Esophagus muscularis mucosa (tissue), 4 donors: ENCODE results near the gene SEMA4B. TPM values are rescaled to one million over a fixed set of nuclear protein-coding genes. Genes with fewer than 3 reads are reported as not detected.
A peak's percentile ranks its signal among the peaks of the same experiment; 100 is the strongest.

Experiments
- DNase-seq: peaks from one replicate; pipeline ENCODE4 v3.0.0-alpha.2; 2017; ENCODE audit errors: extremely low spot score
- H3K27ac ChIP-seq, 4 donors: fragments of 200-600 bp; sonication (generic); replicated peaks in 1 of 4; 1 replicate in 3 of 4; 2 replicates in 1 of 4; pipeline ENCODE4 v1.5.1; 2016 to 2019; ENCODE audit warnings: mild to moderate bottlenecking in 1 of 4
- H3K27me3 ChIP-seq, 4 donors: fragments of 200-600 bp; sonication (generic); one replicate each; pipeline versions ENCODE4 v1.5.1 to v1.6.0; 2016 to 2019
- H3K36me3 ChIP-seq, 4 donors: fragments of 200-600 bp; sonication (generic); one replicate each; pipeline ENCODE4 v1.5.1; 2016 to 2019
- H3K4me1 ChIP-seq, 4 donors: fragments of 200-600 bp; sonication (generic); one replicate each; pipeline ENCODE4 v1.5.1; 2016 to 2019
- H3K4me3 ChIP-seq, 4 donors: fragments of 200-600 bp; sonication (generic); 1 replicate in 2 of 4; 2 replicates in 2 of 4; pipeline ENCODE4 v1.5.1; 2016 to 2019; ENCODE audit warnings: mild to moderate bottlenecking in 4 of 4, moderate library complexity in 1 of 4
- H3K9me3 ChIP-seq, 4 donors: fragments of 200-600 bp; sonication (generic); 1 replicate in 3 of 4; 2 replicates in 1 of 4; pipeline ENCODE4 v1.5.1; 2016 to 2019
- CTCF ChIP-seq, 3 experiments: fragments of 200-600 bp in 2 of 3; fragments of 450-650 bp in 1 of 3; sonication (generic) in 2 of 3; IDR thresholded peaks; one replicate each; pipeline ENCODE4 v1.5.1; 2017 to 2019; ENCODE audit warnings: antibody characterized with exemption in 3 of 3, mild to moderate bottlenecking in 2 of 3, moderate library complexity in 1 of 3
- EP300 ChIP-seq: sonication (generic); formaldehyde crosslinking; IDR thresholded peaks from one replicate; pipeline ENCODE4 v1.6.1; 2017; ENCODE audit warnings: antibody characterized with exemption
- POLR2A ChIP-seq: fragments of 450-650 bp; IDR thresholded peaks from one replicate; pipeline ENCODE4 v1.6.1; 2017; ENCODE audit warnings: antibody characterized with exemption, moderate library complexity, mild to moderate bottlenecking, low read depth
- POLR2AphosphoS5 ChIP-seq, 2 donors: sonication (generic); formaldehyde crosslinking; IDR thresholded peaks; one replicate each; pipeline ENCODE4 v1.6.1; 2017; ENCODE audit warnings: antibody characterized with exemption in 2 of 2
- WGBS: methylation state at CpG from one replicate; pipeline ENCODE4 v1.1.5; 2018; 5-methylcytosine and 5-hydroxymethylcytosine counted together
- intact Hi-C: fragments of 100-400 bp; cut with DNase I; formaldehyde crosslinking; loops from one replicate; pipeline ENCODE4 v1.15.1; 2023
- total RNA-seq, 4 donors: library from RNA; depleted of rRNA; stranded (reverse); fragments of >200 nt; gene quantifications; one replicate each; pipeline versions ENCODE4 v1.1.0 to v1.2.1, GENCODE V29; 2016

Gene SEMA4B
- total RNA-seq, 4 donors from 2014 or later, result 30.7 to 68.3 (median 43.4) TPM

DNA sequence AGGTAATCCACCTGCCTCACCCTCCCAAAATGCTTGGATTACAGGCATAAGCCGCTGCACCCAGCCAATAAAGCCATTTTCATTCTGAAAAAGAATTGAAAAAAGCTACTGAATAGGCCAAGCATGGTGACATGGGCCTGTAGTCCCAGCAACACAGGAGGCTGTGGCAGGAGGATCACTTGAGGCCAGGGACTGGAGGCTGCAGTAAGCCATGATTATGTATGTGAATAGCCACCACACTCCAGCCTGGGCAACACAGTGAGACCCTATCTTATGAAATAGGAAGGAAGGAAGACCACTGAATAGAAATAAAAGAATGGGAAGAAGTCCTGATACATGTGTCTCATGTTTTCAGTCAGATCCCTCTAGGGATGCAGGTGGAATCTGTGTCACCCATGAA is 36.0 kb upstream of the SEMA4B start:
- peak overlapping the region; percentile 39 to 80 (median 60) for H3K27ac ChIP-seq
- H3K9me3 ChIP-seq, result no peaks in the 10 kb centered on the region
- 100% methylated on average over 1 of the region's 1 CpG for WGBS
- H3K27me3 ChIP-seq, result no peaks in the 10 kb centered on the region
- no peak for DNase-seq
- no peak overlapping the region for H3K4me3 ChIP-seq
- intact Hi-C loops, result no loop called here
- peaks cover 3 to 28% (median 27%) of the 10 kb centered on the region in 4 donors for H3K4me1 ChIP-seq
- H3K36me3 ChIP-seq, result no peaks in the 10 kb centered on the region
- TF ChIP-seq POLR2A (no peak), POLR2AphosphoS5 (IDR thresholded peaks at IDR 0.05) (no peak), CTCF (IDR thresholded peaks at IDR 0.05) (no peak), EP300 (no peak)

- intact Hi-C loops, result no loop called here
- Histone ChIP-seq H3K27ac (peak overlapping the region; percentile 39 to 80 (median 60)), H3K4me3 (no peak overlapping the region), H3K27me3 (no peaks in the 10 kb centered on the region), H3K4me1 (peaks cover 3 to 23% (median 20%) of the 10 kb centered on the region in 4 donors), H3K9me3 (no peaks in the 10 kb centered on the region), H3K36me3 (no peaks in the 10 kb centered on the region)
- no peak for DNase-seq
- peak; percentile 51 for TF ChIP-seq EP300
- TF ChIP-seq POLR2AphosphoS5 (IDR thresholded peaks at IDR 0.05), result peak; percentile 16 to 44
- no peak for TF ChIP-seq POLR2A
- no peak for TF ChIP-seq CTCF (IDR thresholded peaks at IDR 0.05)
- WGBS, result 41% methylated on average over 13 of the region's 14 CpGs
Measured at GRCh38 chr15:90165659-90166489, 35.3 kb upstream of the SEMA4B start.

GRCh38 chr15:90167121-90167520 is 34.0 kb upstream of the SEMA4B start:
- intact Hi-C loops, result no loop called here
- TF ChIP-seq EP300, result no peak
- H3K4me1 ChIP-seq, result peaks cover 3 to 16% (median 14%) of the 10 kb centered on the region in 4 donors
- no peaks in the 10 kb centered on the region for H3K9me3 ChIP-seq
- no peak overlapping the region for H3K27ac ChIP-seq
- no peaks in the 10 kb centered on the region for H3K36me3 ChIP-seq
- no peak for DNase-seq
- no peaks in the 10 kb centered on the region for H3K27me3 ChIP-seq
- WGBS, result 87% methylated on average over 4 of the region's 4 CpGs
- no peak overlapping the region for H3K4me3 ChIP-seq

DNA sequence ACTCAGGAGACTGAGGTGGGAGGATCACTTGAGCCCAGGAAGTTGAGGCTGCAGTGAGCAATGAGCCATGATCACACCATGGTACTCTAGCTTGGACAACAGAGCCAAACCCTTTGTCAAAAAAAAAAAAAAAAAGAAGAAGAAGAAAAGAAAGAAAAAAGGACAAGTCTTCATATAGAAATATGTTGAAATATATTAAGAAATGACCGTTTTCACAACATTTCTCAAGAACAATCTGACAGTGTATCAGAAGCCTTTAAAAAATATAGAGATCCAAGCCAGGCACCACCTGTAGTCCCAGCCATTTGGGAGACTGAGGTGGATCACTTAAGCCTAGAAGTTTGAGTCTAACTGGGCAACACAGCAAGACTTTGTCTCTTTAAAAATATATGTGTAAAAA is 29.5 kb upstream of the SEMA4B start:
- Histone ChIP-seq H3K4me1 (peaks cover 22 to 37% (median 33%) of the 10 kb centered on the region in 4 donors), H3K36me3 (no peaks in the 10 kb centered on the region), H3K4me3 (no peak overlapping the region), H3K27ac (peak overlapping the region in 2 of 4 donors; percentile 31 to 86), H3K9me3 (no peaks in the 10 kb centered on the region), H3K27me3 (no peaks in the 10 kb centered on the region)
- 62% methylated on average over 1 of the region's 1 CpG for WGBS
- intact Hi-C loops, result no loop called here
- DNase-seq, result no peak
- no peak for TF ChIP-seq POLR2A
- no peak for TF ChIP-seq EP300
- TF ChIP-seq POLR2AphosphoS5 (IDR thresholded peaks at IDR 0.05), result no peak
- TF ChIP-seq CTCF (IDR thresholded peaks at IDR 0.05), result no peak

GRCh38 chr15:90173372-90173771 is 27.8 kb upstream of the SEMA4B start:
- no peak for TF ChIP-seq POLR2AphosphoS5 (IDR thresholded peaks at IDR 0.05)
- TF ChIP-seq EP300, result no peak
- TF ChIP-seq POLR2A, result no peak
- TF ChIP-seq CTCF (IDR thresholded peaks at IDR 0.05), result no peak
- intact Hi-C loops, result no loop called here
- Histone ChIP-seq H3K27ac (peak overlapping the region; percentile 86 to 93 (median 90)), H3K36me3 (no peaks in the 10 kb centered on the region), H3K27me3 (no peaks in the 10 kb centered on the region), H3K4me3 (no peak overlapping the region), H3K4me1 (peaks cover 22 to 38% (median 33%) of the 10 kb centered on the region in 4 donors), H3K9me3 (no peaks in the 10 kb centered on the region)
- WGBS, result 91% methylated on average over 7 of the region's 7 CpGs
- DNase-seq, result no peak
